ENCODE measurements around the gene EPHA8. TPM values are rescaled to one million over a fixed set of nuclear protein-coding genes. Genes with fewer than 3 reads are reported as not detected.
A peak's percentile ranks its signal among the peaks of the same experiment; 100 is the strongest.

The EPHA8 gene
- polyA plus RNA-seq, 2 of the 4 experiments (the other 2 are of a cell fraction), result not detected

DNA sequence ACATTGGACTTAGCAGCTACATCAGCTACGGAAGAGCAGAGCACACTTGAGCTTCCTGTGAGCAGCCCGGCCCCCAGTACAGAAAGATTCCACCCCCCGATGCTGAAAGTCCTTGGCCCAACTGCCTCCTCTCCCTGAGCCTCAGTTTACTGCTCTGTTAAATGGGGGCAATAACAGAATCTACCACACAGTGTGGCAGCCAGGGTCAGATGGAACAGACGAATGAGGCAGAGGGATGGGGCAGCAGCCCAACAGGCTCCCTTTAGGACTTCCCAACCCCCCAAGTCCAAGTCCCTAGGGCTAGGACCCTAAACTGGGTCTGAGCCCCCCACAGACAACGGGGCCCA lies 50.3 kb downstream of the EPHA8 start (continued):
- TF ChIP-seq, protein P1, sequence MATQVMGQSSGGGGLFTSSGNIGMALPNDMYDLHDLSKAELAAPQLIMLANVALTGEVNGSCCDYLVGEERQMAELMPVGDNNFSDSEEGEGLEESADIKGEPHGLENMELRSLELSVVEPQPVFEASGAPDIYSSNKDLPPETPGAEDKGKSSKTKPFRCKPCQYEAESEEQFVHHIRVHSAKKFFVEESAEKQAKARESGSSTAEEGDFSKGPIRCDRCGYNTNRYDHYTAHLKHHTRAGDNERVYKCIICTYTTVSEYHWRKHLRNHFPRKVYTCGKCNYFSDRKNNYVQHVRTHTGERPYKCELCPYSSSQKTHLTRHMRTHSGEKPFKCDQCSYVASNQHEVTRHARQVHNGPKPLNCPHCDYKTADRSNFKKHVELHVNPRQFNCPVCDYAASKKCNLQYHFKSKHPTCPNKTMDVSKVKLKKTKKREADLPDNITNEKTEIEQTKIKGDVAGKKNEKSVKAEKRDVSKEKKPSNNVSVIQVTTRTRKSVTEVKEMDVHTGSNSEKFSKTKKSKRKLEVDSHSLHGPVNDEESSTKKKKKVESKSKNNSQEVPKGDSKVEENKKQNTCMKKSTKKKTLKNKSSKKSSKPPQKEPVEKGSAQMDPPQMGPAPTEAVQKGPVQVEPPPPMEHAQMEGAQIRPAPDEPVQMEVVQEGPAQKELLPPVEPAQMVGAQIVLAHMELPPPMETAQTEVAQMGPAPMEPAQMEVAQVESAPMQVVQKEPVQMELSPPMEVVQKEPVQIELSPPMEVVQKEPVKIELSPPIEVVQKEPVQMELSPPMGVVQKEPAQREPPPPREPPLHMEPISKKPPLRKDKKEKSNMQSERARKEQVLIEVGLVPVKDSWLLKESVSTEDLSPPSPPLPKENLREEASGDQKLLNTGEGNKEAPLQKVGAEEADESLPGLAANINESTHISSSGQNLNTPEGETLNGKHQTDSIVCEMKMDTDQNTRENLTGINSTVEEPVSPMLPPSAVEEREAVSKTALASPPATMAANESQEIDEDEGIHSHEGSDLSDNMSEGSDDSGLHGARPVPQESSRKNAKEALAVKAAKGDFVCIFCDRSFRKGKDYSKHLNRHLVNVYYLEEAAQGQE (IDR thresholded peaks at IDR 0.05), result no peak
- TF ChIP-seq, protein P2, sequence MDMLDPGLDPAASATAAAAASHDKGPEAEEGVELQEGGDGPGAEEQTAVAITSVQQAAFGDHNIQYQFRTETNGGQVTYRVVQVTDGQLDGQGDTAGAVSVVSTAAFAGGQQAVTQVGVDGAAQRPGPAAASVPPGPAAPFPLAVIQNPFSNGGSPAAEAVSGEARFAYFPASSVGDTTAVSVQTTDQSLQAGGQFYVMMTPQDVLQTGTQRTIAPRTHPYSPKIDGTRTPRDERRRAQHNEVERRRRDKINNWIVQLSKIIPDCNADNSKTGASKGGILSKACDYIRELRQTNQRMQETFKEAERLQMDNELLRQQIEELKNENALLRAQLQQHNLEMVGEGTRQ (IDR thresholded peaks at IDR 0.05), result no peak
- no peak for TF ChIP-seq ZNF302 (CRISPR knock-in tag; IDR thresholded peaks at IDR 0.05)

DNA sequence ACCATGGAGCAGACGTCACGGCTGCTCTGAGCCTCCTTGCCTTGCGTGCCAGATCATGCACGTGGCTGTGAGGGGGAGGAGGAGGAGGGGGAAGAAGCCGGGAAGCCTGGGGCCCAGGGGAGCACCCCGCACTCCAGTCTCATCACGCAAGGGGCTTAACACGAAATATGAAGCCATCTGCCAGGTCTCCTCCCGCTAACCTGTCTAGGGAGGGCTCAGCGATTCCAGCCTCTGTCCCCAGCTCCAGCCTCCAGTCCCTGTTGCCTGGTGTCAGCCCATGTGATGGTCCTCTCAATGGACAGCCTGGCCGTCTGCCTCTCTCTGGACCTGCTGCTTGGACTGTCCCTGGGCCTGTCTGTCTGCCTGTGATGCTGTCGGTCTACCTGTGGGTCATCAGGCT lies 50.7 kb downstream of the EPHA8 start:
- H3K4me3 ChIP-seq, result no peak overlapping the region
- 0% methylated on average over 2 of the region's 12 CpGs for WGBS (ENCODE audit: missing lambda C conversion rate)
- DNase-seq (ENCODE audit: low read depth in 1 of 2, low spot score in 1 of 2), result no peak
- peak; percentile 21 to 35; a peak in 1 of 6 replicates for ATAC-seq
- no peak for FAIRE-seq
- TF ChIP-seq RAD21 (conservative IDR thresholded peaks at IDR 0.05 in 1 of 2, IDR thresholded peaks at IDR 0.05 in 1 of 2) (no peak), MAFK (IDR thresholded peaks at IDR 0.05; ENCODE audit: partially characterized antibody) (no peak), CEBPB (IDR thresholded peaks at IDR 0.05) (no peak), BHLHE40 (IDR thresholded peaks at IDR 0.05; ENCODE audit: low read depth, low read length) (no peak), CHD2 (IDR thresholded peaks at IDR 0.05; ENCODE audit: low read length, partially characterized antibody) (no peak), RNF2 (IDR thresholded peaks at IDR 0.05; ENCODE audit: borderline replicate concordance, low read depth) (no peak), PHF8 (IDR thresholded peaks at IDR 0.05; ENCODE audit: borderline replicate concordance, low read depth) (no peak), FOSL2 (IDR thresholded peaks at IDR 0.05) (no peak), FOSL2 (CRISPR knock-in tag; IDR thresholded peaks at IDR 0.05) (no peak), SREBF2 (IDR thresholded peaks at IDR 0.05) (no peak), SMC3 (IDR thresholded peaks at IDR 0.05) (no peak), TP53 (CRISPR knock-in tag; IDR thresholded peaks at IDR 0.05) (no peak), POLR2A (IDR thresholded peaks at IDR 0.05; ENCODE audit: low read length) (no peak)
- TF ChIP-seq, protein P3, sequence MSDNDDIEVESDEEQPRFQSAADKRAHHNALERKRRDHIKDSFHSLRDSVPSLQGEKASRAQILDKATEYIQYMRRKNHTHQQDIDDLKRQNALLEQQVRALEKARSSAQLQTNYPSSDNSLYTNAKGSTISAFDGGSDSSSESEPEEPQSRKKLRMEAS (IDR thresholded peaks at IDR 0.05), result no peak
- TF ChIP-seq, protein P4, sequence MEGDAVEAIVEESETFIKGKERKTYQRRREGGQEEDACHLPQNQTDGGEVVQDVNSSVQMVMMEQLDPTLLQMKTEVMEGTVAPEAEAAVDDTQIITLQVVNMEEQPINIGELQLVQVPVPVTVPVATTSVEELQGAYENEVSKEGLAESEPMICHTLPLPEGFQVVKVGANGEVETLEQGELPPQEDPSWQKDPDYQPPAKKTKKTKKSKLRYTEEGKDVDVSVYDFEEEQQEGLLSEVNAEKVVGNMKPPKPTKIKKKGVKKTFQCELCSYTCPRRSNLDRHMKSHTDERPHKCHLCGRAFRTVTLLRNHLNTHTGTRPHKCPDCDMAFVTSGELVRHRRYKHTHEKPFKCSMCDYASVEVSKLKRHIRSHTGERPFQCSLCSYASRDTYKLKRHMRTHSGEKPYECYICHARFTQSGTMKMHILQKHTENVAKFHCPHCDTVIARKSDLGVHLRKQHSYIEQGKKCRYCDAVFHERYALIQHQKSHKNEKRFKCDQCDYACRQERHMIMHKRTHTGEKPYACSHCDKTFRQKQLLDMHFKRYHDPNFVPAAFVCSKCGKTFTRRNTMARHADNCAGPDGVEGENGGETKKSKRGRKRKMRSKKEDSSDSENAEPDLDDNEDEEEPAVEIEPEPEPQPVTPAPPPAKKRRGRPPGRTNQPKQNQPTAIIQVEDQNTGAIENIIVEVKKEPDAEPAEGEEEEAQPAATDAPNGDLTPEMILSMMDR (IDR thresholded peaks at IDR 0.05), result no peak
- TF ChIP-seq, protein P5, sequence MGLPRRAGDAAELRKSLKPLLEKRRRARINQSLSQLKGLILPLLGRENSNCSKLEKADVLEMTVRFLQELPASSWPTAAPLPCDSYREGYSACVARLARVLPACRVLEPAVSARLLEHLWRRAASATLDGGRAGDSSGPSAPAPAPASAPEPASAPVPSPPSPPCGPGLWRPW (IDR thresholded peaks at IDR 0.05), result no peak
- TF ChIP-seq, protein P6, sequence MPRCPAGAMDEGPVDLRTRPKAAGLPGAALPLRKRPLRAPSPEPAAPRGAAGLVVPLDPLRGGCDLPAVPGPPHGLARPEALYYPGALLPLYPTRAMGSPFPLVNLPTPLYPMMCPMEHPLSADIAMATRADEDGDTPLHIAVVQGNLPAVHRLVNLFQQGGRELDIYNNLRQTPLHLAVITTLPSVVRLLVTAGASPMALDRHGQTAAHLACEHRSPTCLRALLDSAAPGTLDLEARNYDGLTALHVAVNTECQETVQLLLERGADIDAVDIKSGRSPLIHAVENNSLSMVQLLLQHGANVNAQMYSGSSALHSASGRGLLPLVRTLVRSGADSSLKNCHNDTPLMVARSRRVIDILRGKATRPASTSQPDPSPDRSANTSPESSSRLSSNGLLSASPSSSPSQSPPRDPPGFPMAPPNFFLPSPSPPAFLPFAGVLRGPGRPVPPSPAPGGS (IDR thresholded peaks at IDR 0.05), result no peak
- TF ChIP-seq, protein P2 (IDR thresholded peaks at IDR 0.05), result no peak
- CTCF ChIA-PET, result interaction anchor here (1.9 to 2.2 kb wide), 2 partner anchors 28 to 197 kb away, joined by 4 to 11 read pairs; no protein-coding TSS in a partner anchor
- POLR2A ChIA-PET, result no interaction called here
- no peaks in the 10 kb centered on the region for H3K9me3 ChIP-seq
- H3K4me2 ChIP-seq, result no peak overlapping the region
- H3K4me1 ChIP-seq, result no peaks in the 10 kb centered on the region
- no peak overlapping the region for H3K27ac ChIP-seq
